Skeletal muscle cell (primary cell): Measurements from ENCODE around the gene HMHB1.
A peak's percentile ranks its signal among the peaks of the same experiment; 100 is the strongest.

Source experiments
- DNase-seq: peaks from one replicate; pipeline ENCODE4 v3.0.0-alpha.2; 2010; ENCODE audit warnings: low read depth
- H3K4me3 ChIP-seq: 2 replicates; pipeline ENCODE4 v1.5.1; 2011; ENCODE audit warnings: low read depth, mild to moderate bottlenecking, control low read depth, low read length, moderate library complexity

HMHB1 gene

DNA sequence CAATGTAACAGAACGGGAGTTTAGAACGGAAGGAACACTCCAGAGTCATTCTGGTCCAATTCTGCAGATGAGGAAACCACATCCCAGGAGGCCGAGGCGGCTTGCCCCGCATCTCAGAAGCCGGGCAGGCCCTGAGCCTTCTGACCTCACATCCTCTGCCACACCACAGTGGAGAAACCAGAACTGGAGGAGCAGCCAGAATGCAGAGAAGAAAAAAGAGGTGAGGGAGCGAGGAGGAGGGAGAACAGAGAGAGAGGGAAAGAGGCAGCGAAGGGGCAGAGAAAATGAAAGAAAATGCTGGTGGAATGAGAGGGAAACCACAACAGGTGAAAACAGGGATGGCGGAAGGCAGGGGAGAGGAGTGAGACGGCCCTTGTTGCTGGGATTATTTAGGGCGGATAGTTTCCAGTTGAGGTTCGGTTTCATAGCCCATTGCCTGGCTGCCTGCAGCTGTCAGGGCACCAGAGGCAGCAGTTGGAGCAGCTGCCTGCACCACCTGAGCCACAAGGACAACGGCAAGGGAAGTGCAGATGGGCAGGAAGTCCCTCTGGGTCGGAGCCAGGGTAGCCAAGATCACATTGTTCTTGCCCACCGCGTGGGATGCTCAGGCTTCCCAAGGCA, at the start of gene HMHB1:
Gene HMHB1 (plus strand): TSS at position 77 of the 621 bp plus-strand sequence.
- DNase-seq = peak; percentile 31

GRCh38 chr5:143762636-143763220, 49.2 kb upstream of the HMHB1 start:
- H3K4me3 ChIP-seq = no peak overlapping the region
- no peak for DNase-seq

More for the DNA sequence above, at the start of gene HMHB1:
- no peak within 1 kb of the TSS for H3K4me3 ChIP-seq

- no peak overlapping the region for H3K4me3 ChIP-seq
- no peak for DNase-seq
Observed at GRCh38 chr5:143767162-143767561, 44.8 kb upstream of the HMHB1 start.

- DNase-seq = no peak
- no peak overlapping the region for H3K4me3 ChIP-seq
Observed at GRCh38 chr5:143769026-143769786, 42.8 kb upstream of the HMHB1 start.

DNA sequence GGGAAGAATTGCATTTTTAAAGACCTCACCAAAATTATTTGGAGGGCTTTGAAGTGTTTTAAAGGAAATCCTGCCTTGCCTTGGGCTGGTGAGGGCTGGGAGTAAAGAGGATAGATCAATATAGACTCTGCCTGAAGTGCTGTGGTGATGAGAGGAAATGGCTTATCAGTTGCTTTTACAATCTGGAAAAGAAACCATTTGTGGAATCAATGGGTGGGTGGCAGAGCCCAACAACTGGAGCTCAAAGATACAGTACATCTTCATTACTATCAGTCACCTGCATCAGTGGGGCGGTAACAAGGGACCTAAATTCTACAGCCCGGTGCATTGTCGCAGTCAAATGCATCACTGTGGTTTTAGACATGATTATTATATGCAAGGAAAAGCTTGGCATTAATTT, 41.5 kb upstream of the HMHB1 start:
- DNase-seq = no peak
- no peak overlapping the region for H3K4me3 ChIP-seq

GRCh38 chr5:143771189-143771588, 40.8 kb upstream of the HMHB1 start:
- H3K4me3 ChIP-seq = no peak overlapping the region
- no peak for DNase-seq

DNA sequence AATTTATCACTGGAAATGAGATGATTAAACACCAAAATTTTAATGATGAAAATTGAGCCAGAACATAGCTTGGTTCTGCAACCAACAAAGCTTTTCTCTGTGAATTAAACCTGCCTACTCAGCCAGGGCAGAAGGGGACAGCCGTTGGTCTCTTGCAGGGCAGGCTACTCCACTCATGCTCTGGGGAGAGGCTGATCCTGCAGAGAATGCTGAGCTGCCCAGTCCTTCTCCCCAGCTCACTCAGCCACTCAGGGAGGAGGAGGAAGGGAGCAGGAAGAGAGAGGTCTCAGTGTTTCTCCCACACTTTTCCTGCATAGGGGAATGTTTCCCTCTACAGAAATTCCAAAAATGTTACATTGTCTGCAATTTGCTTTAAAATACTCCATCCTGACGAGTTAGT, 40.4 kb upstream of the HMHB1 start:
- no peak overlapping the region for H3K4me3 ChIP-seq
- no peak for DNase-seq

- H3K4me3 ChIP-seq = no peak overlapping the region
- no peak for DNase-seq
Observed at GRCh38 chr5:143772621-143773020, 39.3 kb upstream of the HMHB1 start.

GRCh38 chr5:143775258-143775657, 36.7 kb upstream of the HMHB1 start:
- peak; percentile 53 for DNase-seq
- no peak overlapping the region for H3K4me3 ChIP-seq

GRCh38 chr5:143776951-143777350, 35.0 kb upstream of the HMHB1 start:
- no peak for DNase-seq
- H3K4me3 ChIP-seq = no peak overlapping the region

DNA sequence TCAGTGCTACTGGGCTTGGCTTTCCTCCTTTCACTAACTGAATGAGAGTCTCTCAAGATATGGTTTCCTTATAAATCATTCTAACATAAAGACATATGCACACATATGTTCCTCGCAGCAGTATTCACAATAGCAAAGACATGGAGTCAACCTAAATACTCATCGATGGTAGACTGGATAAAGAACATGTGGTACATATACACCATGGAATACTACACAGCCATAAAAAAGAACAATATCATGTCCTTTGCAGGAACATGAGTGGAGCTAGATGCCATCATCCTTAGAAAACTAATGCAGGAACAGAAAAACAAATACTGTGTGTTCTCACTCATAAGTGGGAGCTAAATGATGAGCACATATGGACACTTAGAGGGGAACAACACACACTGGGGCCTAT, 32.5 kb upstream of the HMHB1 start:
- H3K4me3 ChIP-seq = no peak overlapping the region
- no peak for DNase-seq

DNA sequence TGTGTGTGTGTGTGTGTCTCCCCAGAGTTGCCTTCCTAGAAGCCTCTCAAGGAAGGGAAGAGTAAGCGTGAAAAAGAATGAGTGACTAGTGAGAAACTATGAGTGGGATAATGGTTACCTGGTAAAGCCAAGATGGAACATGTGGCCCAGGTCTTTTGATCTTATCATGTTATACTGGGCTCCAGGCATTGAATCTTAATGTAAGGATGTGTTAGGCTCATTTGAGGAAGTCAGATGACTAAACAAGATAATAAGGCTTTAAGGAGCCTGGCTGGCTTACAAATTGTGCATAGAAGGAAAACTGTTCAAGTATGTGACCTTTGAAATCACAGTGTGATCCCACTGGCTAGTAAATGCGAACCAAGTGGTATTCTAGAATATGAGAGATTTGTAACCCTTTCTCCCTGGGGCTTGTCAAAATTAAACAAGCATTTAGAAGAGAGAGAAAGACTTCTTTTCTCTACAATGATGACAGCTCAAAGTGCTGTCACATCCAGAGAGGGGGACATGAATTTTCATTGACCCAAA, 29.9 kb upstream of the HMHB1 start:
- DNase-seq = no peak

DNA sequence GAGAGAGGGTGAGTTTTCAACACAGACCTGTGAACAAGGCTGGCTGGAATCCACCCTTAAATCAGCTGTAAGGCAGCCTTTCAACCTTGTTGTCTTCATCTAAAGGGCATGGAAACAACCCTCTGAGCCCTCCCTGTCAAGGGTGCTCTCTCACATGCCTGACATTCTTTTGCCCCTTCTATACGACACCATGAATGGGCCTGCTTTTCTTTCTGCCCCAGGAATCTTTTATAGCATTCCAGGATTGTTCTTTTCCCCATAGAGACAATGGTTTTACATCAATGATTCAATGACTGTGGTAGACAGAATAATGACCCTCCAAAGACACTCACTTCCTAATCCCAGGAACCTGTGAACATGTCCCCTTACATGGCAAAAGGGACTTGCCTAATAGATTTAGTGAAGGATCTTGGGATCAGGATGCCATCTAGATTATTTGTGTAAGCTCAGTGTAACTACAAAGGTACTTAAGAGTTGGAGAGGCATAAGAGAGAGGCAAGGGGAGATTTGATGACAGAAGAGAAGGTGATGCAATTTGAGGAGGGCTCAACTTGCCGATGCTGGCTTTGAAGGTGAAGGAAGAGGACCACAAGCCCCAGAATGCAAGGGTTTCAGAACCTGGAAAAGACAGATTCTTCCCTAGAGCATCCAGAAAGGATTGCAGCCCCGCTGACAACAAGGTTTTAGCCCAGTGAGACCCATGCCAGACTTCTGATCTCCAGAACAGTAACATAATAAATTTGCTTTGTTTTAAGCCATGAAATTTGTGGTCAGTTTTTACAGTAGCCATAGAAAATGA, 29.2 kb upstream of the HMHB1 start:
- no peak overlapping the region for H3K4me3 ChIP-seq
- DNase-seq = no peak

More for the DNA sequence above, 29.9 kb upstream of the HMHB1 start:
- H3K4me3 ChIP-seq = no peak overlapping the region

GRCh38 chr5:143788401-143788800, 23.6 kb upstream of the HMHB1 start:
- no peak overlapping the region for H3K4me3 ChIP-seq
- no peak for DNase-seq

DNA sequence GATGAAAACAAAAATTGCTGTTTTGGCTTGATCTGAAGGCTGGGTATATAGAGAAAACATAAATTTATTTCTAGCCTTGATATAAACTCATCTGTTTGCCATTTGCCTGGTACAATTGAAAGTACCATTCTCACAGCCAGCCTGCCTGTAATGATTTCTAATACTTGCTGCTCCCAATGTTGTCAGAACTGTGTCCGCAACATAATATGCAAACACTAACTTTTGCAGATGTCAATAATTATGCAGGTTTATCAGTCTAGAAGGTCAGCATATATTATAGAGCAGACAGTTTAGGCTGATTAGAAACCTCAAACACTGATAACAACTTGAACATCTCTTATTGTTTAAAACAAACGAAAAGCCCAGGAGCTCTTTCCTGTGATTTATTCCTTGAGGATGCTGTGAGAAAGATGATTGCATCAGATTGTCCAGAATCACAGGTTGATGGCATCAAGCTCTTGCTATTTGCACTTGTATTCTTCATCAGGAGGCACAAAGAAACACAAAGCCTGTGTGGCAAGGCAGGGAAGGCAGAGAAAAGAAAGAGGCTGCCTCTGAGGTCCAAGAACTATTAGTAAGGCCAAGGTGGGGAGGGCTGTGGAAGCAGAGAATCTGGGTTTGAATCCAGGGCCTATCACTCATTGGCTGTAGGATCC, 21.4 kb upstream of the HMHB1 start:
- DNase-seq = peak; percentile 21
- H3K4me3 ChIP-seq = no peak overlapping the region

GRCh38 chr5:143791848-143792731, 19.9 kb upstream of the HMHB1 start:
- DNase-seq = no peak
- no peak overlapping the region for H3K4me3 ChIP-seq

- H3K4me3 ChIP-seq = no peak overlapping the region
- DNase-seq = no peak
Observed at GRCh38 chr5:143793249-143793648, 18.7 kb upstream of the HMHB1 start.

DNA sequence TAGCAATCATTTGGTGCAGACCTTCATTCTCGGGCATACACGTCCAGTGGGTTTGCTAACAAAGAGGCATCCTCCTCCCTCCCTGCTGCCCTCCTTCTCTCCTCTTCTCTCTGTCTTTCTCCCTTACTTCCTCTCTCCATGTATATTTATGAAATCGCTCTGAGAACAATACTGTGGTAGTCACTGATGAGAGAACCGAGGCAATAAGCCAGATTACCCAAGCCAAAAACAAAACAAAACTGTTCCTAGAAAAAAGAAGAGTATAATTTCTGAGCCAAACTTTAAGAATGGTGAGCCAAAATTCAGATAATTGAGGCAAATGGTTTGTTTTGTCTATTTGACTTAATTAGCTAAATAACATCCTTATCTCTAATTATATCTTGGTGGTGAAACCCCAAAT, 15.8 kb upstream of the HMHB1 start:
- no peak overlapping the region for H3K4me3 ChIP-seq

More for the DNA sequence above, 15.8 kb upstream of the HMHB1 start:
- DNase-seq = no peak
